Measurements from ENCODE around the gene RAB11FIP4.

Gene RAB11FIP4

DNA sequence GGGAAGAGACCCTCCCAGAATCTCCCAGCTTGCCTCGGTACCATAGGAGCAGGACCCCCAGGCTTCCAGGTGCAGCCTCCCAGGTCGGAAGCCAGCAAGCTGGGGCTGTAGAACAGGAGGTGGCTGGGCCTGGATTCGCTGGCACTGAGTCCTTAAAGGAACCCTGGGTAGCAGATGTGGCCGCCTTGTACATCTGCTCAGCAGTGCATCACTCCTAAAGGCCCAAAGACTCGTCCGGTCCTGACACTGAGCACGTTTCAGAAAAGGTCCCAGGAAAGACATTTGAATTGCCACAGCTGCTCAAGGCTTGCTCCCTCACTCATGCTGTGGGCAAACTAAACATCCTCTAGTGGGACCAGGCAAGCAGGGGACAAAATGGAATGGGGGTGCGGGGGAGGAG lies 172.8 kb downstream of the RAB11FIP4 start:
- no peak for DNase-seq (ENCODE audit: extremely low spot score)
- CTCF ChIA-PET = no interaction called here
- POLR2A ChIA-PET = no interaction called here
- TF ChIP-seq, protein P1, sequence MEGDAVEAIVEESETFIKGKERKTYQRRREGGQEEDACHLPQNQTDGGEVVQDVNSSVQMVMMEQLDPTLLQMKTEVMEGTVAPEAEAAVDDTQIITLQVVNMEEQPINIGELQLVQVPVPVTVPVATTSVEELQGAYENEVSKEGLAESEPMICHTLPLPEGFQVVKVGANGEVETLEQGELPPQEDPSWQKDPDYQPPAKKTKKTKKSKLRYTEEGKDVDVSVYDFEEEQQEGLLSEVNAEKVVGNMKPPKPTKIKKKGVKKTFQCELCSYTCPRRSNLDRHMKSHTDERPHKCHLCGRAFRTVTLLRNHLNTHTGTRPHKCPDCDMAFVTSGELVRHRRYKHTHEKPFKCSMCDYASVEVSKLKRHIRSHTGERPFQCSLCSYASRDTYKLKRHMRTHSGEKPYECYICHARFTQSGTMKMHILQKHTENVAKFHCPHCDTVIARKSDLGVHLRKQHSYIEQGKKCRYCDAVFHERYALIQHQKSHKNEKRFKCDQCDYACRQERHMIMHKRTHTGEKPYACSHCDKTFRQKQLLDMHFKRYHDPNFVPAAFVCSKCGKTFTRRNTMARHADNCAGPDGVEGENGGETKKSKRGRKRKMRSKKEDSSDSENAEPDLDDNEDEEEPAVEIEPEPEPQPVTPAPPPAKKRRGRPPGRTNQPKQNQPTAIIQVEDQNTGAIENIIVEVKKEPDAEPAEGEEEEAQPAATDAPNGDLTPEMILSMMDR (IDR thresholded peaks at IDR 0.05; ENCODE audit: control extremely low read depth, extremely low read depth, low read depth, missing control alignments) = no peak

DNA sequence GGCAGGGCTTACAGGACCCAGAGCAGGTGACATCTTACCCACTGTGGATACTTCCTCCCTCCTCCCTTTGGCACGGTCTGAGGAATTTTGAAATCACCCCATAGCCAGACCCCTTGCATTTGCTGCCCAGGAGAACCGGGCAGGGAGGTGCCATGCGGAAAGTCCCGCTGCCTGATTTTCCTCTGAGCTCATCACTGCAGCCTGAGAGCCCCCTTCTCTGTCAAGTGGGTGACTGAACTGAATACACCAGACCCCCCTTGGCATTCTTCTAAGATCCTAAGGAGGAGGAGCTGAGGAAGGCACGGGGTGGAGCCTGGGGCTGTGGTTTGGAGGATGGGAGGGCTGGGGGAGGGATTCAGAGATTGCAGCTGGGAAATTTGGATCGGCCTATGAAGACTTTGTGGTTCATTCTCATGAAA lies 173.4 kb downstream of the RAB11FIP4 start:
- TF ChIP-seq, protein P1 (IDR thresholded peaks at IDR 0.05; ENCODE audit: control extremely low read depth, extremely low read depth, low read depth, missing control alignments) = no peak
- ChIA-PET CTCF (no interaction called here), POLR2A (no interaction called here)
- no peak for DNase-seq (ENCODE audit: extremely low spot score)

DNA sequence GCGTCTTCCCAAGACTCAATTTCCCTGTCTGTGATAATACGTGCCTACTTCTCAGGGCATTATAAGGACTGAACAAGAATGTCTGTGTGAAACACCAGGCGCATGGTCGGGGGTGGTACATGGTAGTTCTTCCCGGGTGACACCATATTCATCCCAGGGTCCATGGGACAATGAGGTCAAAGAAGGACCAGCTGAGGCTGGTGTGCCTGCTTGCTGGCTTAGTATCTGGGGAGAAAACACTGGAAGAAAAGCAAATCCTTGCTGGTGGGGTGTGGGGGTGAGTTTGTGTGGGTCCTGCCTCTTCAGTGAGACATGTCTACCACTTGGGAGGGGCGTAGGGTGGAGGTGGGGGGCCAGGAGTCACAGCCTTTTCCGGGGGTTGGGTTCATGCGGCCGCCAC lies 174.2 kb downstream of the RAB11FIP4 start:
- no peak for DNase-seq (ENCODE audit: extremely low spot score)
- TF ChIP-seq, protein P1 (IDR thresholded peaks at IDR 0.05; ENCODE audit: control extremely low read depth, extremely low read depth, low read depth, missing control alignments) = no peak
- POLR2A ChIA-PET = no interaction called here
- CTCF ChIA-PET = interaction anchor here (1.0 to 1.1 kb wide), 3 partner anchors 8 to 277 kb away, joined by 3 to 6 read pairs (median 5); no protein-coding TSS in a partner anchor

DNA sequence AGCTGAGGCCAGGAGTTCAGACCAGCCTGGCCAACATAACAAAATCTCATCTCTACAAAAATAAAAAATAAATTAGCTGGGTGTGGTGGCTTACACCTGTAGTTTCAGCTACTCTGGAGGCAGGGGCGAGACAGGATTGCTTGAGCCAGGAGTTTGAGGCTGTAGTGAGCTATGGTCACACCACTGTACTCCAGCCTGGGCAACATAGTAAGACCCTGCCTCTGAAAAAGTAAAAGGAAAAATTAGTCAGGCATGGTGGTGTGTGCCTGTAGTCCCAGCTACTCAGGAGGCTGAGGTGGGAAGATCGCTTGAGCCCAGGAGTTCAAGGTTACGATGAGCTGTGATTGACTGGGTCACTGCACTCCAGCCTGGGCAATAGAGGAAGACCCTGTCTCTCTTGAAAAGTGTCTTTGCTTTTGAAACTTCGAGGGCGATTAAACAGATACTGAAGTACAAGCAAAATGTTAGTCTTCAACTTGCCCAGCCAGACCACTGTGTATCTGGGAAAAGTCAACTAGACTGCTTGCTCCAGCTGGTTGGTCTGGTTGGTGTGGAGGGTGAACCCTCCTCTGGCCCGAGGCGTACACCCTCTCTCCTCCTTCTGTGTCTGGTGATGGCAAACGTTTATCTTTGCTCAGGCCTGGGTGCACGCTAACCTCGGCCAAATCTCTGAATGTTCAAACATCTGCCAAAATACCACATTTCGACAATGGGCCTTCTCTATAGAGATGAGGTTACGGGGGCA lies 174.9 kb downstream of the RAB11FIP4 start:
- POLR2A ChIA-PET = no interaction called here
- TF ChIP-seq, protein P1 (IDR thresholded peaks at IDR 0.05; ENCODE audit: control extremely low read depth, extremely low read depth, low read depth, missing control alignments) = no peak
- CTCF ChIA-PET = interaction anchor here (1.0 to 1.1 kb wide), 3 partner anchors 8 to 276 kb away, joined by 3 to 6 read pairs (median 5); no protein-coding TSS in a partner anchor
- DNase-seq (ENCODE audit: extremely low spot score) = no peak

DNA sequence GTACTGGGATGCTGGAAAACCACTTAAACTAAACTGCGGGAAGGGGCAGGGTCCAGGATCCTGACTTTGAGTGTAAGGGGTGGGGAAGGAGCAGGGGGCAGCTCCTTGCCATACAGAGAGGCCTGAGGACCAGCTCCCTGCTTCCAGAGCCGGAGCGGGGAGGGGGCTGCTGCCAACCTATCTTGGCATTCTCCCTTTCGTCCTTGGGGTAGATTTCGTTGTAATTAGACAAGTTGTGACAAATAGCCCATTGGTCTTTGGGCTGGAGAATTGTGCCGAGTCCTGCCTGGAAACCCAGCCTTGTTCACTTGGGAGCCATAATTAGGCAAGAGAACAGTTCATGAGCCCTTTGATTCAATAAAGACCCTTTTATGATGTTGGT lies 175.5 kb downstream of the RAB11FIP4 start:
- DNase-seq (ENCODE audit: extremely low spot score) = no peak
- ChIA-PET POLR2A (no interaction called here), CTCF (interaction anchor here (1.1 kb wide), 1 partner anchor 276 kb away, joined by 6 read pairs; no protein-coding TSS in a partner anchor)
- TF ChIP-seq, protein P1 (IDR thresholded peaks at IDR 0.05; ENCODE audit: control extremely low read depth, extremely low read depth, low read depth, missing control alignments) = no peak

DNA sequence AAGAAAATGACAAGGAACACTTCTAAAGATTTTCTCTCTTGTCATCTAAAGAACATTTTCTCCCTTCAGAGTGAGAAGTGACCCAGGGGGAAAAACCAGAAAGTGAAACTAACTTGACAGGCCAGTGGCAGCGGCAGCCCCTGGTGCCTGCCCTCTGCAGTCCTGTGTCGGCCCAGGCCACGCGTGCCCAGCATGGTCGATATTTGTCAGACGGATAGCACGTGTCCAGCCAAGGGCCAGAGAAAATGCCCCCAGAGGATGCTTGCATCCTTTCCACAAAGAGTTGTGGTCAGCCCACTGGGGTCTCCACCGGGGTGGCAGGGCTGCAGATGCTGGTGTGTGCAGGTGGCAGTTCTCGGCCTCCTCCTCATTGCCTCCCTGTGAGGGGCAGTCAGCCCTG lies 176.6 kb downstream of the RAB11FIP4 start:
- DNase-seq (ENCODE audit: extremely low spot score) = no peak
- CTCF ChIA-PET = no interaction called here
- TF ChIP-seq, protein P1 (IDR thresholded peaks at IDR 0.05; ENCODE audit: control extremely low read depth, extremely low read depth, low read depth, missing control alignments) = no peak
- POLR2A ChIA-PET = no interaction called here
